HL-60 (cell line): ENCODE data around the gene LUZP1.

Experiments
- DNase-seq, 2 experiments: peaks; one replicate each; pipeline ENCODE4 v3.0.0-alpha.2; 2010 to 2020; ENCODE audit warnings: low read depth in 1 of 2, low spot score in 1 of 2
- H3K27ac ChIP-seq: fragments of 250-450 bp; sonication (Bioruptor Pico); replicated peaks from 2 replicates; pipeline ENCODE4 v1.5.1; 2020; ENCODE audit warnings: mild to moderate bottlenecking, moderate library complexity
- H3K27me3 ChIP-seq: fragments of 250-450 bp; sonication (Bioruptor Pico); 2 replicates; pipeline ENCODE4 v1.5.1; 2021; ENCODE audit warnings: mild to moderate bottlenecking, moderate library complexity; ENCODE audit not compliant: insufficient read depth, poor library complexity, severe bottlenecking
- H3K4me3 ChIP-seq: replicated peaks from 2 replicates; pipeline ENCODE4 v1.5.1; 2011; ENCODE audit warnings: mild to moderate bottlenecking, control low read depth, low read length; ENCODE audit not compliant: insufficient read depth
- GABPA ChIP-seq: IDR thresholded peaks from 2 replicates; pipeline ENCODE4 v1.6.1; 2012; ENCODE audit warnings: low read depth
- POLR2AphosphoS5 ChIP-seq: IDR thresholded peaks from 2 replicates; pipeline ENCODE4 v1.6.1; 2012; ENCODE audit warnings: low read depth
- REST ChIP-seq: IDR thresholded peaks from 2 replicates; pipeline ENCODE4 v1.6.1; 2012; ENCODE audit warnings: low read depth; ENCODE audit not compliant: insufficient replicate concordance
- SPI1 ChIP-seq: IDR thresholded peaks from 2 replicates; pipeline ENCODE4 v1.6.1; 2012; ENCODE audit warnings: low read depth, mild to moderate bottlenecking, borderline replicate concordance
- TF ChIP-seq, protein P1 (sequence below): IDR thresholded peaks from one replicate; pipeline ENCODE4 v1.5.1; 2011; ENCODE audit warnings: low read length, control low read depth, inconsistent platforms; ENCODE audit not compliant: insufficient read depth

The LUZP1 gene

GRCh38 chr1:23118407-23118806 lies 50.2 kb downstream of the LUZP1 start:
- no peak overlapping the region for H3K27ac ChIP-seq
- DNase-seq, result no peak
- H3K27me3 ChIP-seq, result no peaks in the 10 kb centered on the region
- TF ChIP-seq REST, result no peak
- TF ChIP-seq, protein P1, sequence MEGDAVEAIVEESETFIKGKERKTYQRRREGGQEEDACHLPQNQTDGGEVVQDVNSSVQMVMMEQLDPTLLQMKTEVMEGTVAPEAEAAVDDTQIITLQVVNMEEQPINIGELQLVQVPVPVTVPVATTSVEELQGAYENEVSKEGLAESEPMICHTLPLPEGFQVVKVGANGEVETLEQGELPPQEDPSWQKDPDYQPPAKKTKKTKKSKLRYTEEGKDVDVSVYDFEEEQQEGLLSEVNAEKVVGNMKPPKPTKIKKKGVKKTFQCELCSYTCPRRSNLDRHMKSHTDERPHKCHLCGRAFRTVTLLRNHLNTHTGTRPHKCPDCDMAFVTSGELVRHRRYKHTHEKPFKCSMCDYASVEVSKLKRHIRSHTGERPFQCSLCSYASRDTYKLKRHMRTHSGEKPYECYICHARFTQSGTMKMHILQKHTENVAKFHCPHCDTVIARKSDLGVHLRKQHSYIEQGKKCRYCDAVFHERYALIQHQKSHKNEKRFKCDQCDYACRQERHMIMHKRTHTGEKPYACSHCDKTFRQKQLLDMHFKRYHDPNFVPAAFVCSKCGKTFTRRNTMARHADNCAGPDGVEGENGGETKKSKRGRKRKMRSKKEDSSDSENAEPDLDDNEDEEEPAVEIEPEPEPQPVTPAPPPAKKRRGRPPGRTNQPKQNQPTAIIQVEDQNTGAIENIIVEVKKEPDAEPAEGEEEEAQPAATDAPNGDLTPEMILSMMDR, result no peak
- no peak overlapping the region for H3K4me3 ChIP-seq

DNA sequence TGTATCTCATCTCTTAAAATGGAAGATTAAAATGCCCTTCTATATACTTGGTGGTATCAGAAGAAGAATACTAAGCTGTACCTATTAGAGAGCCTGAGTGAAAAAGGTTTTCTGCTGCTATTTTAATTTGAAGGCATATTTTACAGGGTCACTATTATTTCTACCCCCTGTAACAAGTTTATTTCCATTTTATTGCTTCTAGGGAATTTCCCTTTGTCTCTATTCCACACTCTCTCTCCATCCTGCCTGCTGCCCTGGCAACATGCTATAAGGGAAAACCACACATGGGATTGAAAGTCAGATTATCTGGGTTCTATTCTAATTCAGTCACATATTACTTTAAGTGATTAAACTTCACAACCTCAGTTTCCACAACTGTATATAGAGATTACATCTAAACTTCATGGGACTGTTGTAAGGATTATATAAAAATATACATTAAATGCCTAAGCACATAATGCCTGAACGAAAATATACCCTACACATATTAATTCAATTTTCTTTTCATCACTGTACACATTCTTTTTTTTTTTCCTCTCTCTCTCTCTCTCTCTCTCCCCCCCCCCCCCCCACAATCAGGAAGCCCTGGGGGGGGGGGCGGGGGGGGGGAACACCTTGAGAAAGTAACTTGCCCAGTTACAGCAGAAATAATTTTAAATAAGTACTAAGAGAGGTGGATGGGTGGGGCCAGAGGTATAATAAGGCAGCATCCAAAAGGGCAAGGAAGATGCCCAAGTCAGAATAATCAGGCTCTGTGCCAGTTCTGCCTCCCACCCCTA lies 51.5 kb downstream of the LUZP1 start:
- DNase-seq, result no peak
- Histone ChIP-seq H3K27me3 (no peaks in the 10 kb centered on the region), H3K27ac (no peak overlapping the region), H3K4me3 (no peak overlapping the region)
- TF ChIP-seq GABPA, result no peak
- TF ChIP-seq REST, result no peak
- no peak for TF ChIP-seq POLR2AphosphoS5
- TF ChIP-seq, protein P1, result no peak
- no peak for TF ChIP-seq SPI1

DNA sequence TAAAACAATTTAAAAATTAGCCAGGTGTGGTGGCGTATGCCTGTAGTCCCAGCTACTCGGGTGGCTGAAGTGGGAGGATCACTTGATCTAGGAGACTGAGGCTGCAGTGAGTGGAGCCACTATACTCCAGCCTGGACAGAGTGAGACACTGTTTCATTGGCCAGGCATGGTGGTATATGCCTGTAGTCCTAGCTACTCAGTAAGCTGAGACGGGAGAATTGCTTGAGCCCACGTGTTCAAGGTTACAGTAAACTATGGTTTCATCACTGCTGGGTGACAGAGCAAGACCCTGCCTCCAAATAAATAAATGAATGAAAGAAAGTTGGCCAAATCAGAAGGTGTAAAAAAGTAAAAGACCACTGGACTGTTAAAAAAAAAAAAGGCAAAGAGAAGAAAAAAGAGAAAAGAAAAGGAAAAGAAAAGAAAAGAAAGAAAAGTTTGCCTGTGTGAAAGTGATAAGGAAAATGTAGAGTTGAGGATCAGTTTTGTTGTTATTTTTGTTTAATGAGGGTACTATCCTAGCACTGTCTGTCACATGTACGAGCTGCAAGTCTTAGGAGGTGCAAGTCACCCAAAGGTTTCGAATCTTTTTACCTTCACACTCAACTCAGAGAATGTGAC lies 52.3 kb downstream of the LUZP1 start:
- no peak for TF ChIP-seq POLR2AphosphoS5
- TF ChIP-seq GABPA, result no peak
- no peak for TF ChIP-seq SPI1
- TF ChIP-seq REST, result no peak
- TF ChIP-seq, protein P1, result no peak
- H3K4me3 ChIP-seq, result no peak overlapping the region
- DNase-seq, result no peak
- H3K27me3 ChIP-seq, result no peaks in the 10 kb centered on the region
- H3K27ac ChIP-seq, result no peak overlapping the region
